Esophagus squamous epithelium (tissue), 4 donors: Measurements from ENCODE around the gene FNBP1.

Experiments used
- CTCF ChIP-seq, 6 experiments: fragments of 450-650 bp in 4 of 6; fragments of 200-600 bp in 2 of 6; sonication (generic) in 2 of 6; IDR thresholded peaks; one replicate each; pipeline ENCODE4 v1.5.1; 2016 to 2019; ENCODE audit warnings: antibody characterized with exemption in 6 of 6, mild to moderate bottlenecking in 4 of 6, moderate library complexity in 4 of 6
- POLR2A ChIP-seq, 4 donors: fragments of 450-650 bp; IDR thresholded peaks; one replicate each; pipeline ENCODE4 v1.6.1; 2017; ENCODE audit warnings: antibody characterized with exemption in 4 of 4, mild to moderate bottlenecking in 4 of 4, moderate library complexity in 3 of 4

- TF ChIP-seq CTCF (IDR thresholded peaks at IDR 0.05) (no peak), POLR2A (IDR thresholded peaks at IDR 0.05) (no peak)
Observed at GRCh38 chr9:129876815-129877214, 166.2 kb downstream of the FNBP1 start.
